Right lobe of liver (tissue), 4 donors: ENCODE data around the gene RAB38.

ENCODE experiments used
- CTCF ChIP-seq, 4 donors: fragments of 200-600 bp in 3 of 4; fragments of 450-650 bp in 1 of 4; IDR thresholded peaks; one replicate each; pipeline versions ENCODE4 v1.5.1 to v1.8.0; 2016 to 2022; ENCODE audit warnings: antibody characterized with exemption in 4 of 4, mild to moderate bottlenecking in 2 of 4
- POLR2A ChIP-seq: fragments of 450-650 bp; IDR thresholded peaks from one replicate; pipeline ENCODE4 v1.6.1; 2017; ENCODE audit warnings: antibody characterized with exemption, mild to moderate bottlenecking
- donor health status: DM: no; HTN: no; CAD: no.
- donor health status: DM: no; HTN: no; CAD: no.
- donor health status: DM: no; HTN: yes; CAD: no.

GRCh38 chr11:88106666-88107065, 68.6 kb downstream of the RAB38 start:
- TF ChIP-seq CTCF (IDR thresholded peaks at IDR 0.05), result no peak
- no peak for TF ChIP-seq POLR2A
